GM15510 (cell line): Measurements from ENCODE around the gene CDC42BPB.

Experiments
- POLR2A ChIP-seq: IDR thresholded peaks from 3 replicates; pipeline ENCODE4 v1.6.1; 2011; ENCODE audit warnings: borderline replicate concordance; ENCODE audit not compliant: insufficient read length; ENCODE audit errors: extremely low read depth

CDC42BPB gene

GRCh38 chr14:103045371-103045869 lies 11.9 kb downstream of the CDC42BPB start:
- TF ChIP-seq POLR2A: no peak

DNA sequence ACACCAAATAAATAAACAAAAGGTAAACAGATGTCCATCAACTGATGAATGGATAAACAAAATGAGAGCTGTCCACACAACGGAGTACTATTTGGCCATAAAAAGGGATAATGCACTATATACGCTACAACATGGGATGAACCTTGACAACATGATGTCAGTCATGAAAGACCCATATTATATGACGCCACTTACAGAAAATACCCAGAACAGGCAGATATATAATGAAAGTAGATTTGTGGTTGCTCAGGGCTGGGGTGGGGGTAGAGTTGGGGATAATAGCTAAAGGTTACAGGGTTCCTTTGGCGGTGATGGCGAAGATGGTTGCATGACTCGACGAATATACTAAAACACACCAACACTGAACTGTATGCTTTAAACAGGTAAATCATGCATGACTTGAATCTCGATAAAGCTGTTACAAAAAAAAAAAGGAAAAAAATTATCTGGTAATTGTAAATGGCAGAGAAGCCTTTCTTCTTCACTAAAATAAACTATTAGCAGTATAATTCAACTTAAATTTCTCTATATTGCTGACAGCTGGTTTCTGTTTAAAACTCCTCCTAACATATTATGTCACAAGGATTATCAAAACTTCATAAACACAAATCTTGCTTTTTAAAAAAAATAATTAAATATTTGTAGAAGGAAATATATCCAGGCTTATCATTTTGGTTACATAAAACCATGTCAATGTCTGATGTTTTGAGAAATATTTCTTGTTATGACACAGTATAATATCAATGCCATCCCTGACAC lies 13.9 kb downstream of the CDC42BPB start:
- no peak for TF ChIP-seq POLR2A

DNA sequence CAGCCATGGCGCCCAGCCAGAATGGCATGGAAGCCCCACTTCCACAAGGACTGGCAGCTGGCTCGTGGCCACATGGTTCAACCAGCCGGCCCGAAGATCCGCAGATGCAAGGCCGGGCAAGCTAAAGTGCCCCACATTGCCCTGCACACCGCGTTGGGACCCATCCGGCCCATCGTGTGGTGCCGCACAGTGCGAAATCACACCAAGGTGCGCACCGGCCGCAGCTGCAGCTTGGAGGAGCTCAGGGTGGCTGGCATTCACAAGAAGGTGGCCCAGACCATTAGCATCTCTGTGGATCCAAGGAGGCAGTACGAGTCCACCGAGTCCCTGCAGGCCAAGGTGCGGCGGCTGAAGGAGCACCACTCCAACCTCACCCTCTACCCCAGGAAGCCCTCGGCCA lies 15.9 kb downstream of the CDC42BPB start:
- no peak for TF ChIP-seq POLR2A

DNA sequence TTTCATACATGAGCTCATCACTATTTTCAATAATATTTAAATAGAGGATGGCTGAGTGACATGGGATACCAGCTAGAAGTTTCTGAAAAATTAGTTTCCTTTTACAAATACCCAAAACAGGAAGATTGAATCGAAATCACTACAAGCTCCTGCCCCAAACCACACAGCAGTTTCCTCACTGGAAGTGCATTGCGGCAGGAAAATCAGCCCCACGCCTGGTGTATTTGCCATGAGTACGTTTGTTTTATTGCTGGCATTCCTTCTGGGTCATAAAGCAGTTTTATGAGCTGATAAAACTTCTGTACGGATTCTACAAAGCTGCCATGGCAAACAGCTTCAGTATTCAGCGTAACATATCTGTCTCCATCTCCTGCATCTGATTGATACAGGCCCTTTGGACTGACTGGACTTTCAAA lies 23.7 kb downstream of the CDC42BPB start:
- no peak for TF ChIP-seq POLR2A

GRCh38 chr14:103031956-103032355 lies 25.4 kb downstream of the CDC42BPB start:
- TF ChIP-seq POLR2A: no peak

GRCh38 chr14:103031566-103031911 lies 25.8 kb downstream of the CDC42BPB start:
- TF ChIP-seq POLR2A: no peak

DNA sequence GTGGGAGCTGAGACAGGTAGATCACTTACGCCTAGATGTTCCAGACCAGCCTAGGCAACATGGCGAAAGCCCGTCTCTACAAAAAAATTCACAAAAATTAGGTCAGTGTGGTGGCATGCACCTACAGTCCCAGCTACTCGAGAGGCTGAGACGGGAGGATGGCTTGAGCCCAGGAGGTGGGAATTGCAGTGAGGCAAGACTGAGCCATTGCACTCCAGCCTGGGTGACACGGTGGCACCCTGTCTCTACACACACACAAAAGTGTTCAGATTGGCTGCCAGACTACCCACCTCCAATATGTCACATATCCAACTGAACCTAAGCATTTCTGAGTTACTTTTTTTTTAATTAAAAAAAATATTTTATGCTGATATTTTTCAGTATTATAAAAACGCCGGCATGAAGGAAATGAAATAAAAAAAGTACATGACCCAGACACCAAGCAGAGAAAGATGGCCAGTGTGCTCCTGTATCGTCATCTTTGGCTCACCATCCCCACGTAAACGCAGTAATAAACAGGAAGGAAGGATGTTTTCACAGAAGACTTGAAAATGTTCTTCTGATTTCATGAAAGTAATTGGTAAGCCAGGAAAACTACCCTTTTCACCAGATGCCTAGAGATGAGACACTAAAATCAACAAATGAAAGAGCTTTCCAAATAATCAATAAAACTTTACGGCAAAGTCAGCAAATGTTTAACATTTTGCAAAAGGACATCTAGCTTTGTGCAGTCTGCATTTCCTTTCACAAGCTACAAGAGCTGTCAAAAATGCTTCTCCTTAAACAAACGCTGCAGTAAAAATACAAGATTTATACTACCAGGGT lies 26.4 kb downstream of the CDC42BPB start:
- no peak for TF ChIP-seq POLR2A

- TF ChIP-seq POLR2A: no peak
Measured at GRCh38 chr14:103029936-103030335, 27.4 kb downstream of the CDC42BPB start.

DNA sequence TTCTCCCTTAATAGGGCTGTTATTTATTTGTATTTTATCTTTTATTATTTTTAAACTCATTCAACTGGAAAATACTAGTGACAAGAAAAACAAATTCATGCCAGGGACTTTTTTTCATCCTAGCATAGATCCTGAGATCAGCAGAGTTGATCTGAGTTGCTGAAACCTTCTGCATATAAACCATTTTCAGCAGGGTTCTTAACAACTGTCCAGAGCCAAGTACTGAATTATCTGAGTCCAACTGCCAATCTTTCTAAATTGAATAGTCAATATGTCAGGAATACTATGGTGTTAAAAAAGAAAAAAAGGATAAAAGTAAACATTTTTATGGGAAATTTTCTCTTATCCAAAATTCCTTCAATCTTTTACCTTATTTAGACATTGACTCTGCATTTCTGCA lies 28.6 kb downstream of the CDC42BPB start:
- TF ChIP-seq POLR2A: no peak

DNA sequence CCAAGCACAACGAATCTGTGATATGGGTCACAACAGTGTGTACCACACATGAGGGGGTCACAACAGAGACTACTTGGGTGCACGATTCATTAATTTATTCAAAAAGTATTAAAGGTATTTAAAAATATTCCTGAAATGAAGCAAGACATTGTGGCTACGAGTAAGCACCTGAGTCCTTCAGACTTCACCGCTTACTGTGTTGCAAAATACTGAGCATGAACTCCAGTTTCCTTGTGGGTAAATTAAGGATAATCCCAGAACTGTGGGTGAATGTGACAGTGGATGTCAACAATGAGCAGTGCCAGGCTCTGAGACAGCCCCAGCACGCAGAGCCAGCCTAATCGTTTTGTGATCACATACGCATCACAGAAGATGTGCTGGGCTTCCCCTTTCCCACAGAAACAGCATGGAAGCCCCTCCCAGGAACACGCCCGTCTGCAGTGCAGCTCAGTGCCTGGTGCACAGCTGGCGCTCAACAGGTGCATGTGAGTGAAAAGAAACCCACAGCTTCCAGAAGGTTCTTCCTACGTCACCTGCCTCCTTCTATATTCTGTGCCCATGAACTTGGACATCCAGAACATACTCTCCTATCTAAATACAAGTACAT lies 29.1 kb downstream of the CDC42BPB start:
- no peak for TF ChIP-seq POLR2A

DNA sequence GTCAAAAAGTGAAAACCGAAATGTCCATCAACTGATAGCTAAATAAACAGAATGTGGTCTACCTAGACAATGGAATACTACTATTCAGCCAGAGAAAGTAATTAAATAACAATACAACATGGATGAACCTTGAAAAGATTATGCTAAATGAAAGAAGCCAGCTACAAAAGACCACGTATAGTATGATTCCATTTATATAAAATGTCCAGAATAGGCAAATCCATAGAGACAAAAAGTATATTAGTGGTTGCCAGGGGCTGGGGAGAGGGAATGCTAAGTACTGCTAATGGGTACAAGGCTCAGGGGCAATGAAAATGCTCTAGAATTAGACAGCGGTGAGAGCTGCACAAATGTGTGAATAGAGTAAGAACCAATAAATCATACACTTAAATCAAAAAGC lies 29.9 kb downstream of the CDC42BPB start:
- TF ChIP-seq POLR2A: no peak

GRCh38 chr14:103026988-103027387 lies 30.4 kb downstream of the CDC42BPB start:
- no peak for TF ChIP-seq POLR2A

GRCh38 chr14:103023881-103024473 lies 33.4 kb downstream of the CDC42BPB start:
- no peak for TF ChIP-seq POLR2A

DNA sequence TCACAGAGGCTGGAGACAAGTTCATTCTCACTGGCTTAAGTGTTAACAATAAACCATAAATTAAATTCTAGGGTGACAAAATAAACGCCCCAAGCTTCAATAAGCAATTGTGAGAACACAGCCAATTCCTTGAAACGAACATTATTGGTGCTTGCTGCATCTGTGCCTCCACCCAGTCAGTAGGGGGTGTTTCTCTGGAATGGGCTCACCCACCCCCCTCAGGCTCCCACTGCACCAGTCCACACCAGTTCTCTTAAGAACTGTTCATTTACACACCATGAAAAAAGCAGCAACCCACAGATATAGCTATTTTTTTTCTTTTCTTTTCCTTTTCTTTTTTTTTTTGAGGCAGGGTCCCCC lies 34.7 kb downstream of the CDC42BPB start:
- no peak for TF ChIP-seq POLR2A
